SK-N-SH treated with all-trans-retinoic acid at 6 μM for 48 hours (cell line): ENCODE results near the gene SSNA1.

Experiments
- ATAC-seq: fragments of 200-7000 bp; cut with Tn5 transposase; 3 replicates; pipeline ENCODE4 v1.9.1; 2020; ENCODE audit warnings: mild to moderate bottlenecking, moderate library complexity
- ARNTL ChIP-seq: fragments of 450-650 bp; formaldehyde crosslinking; IDR thresholded peaks from 2 replicates; pipeline ENCODE4 v1.5.0; 2020; ENCODE audit warnings: low read depth, mild to moderate bottlenecking, moderate library complexity, borderline replicate concordance
- BACH2 ChIP-seq: fragments of 250-450 bp; sonication (Bioruptor Pico); IDR thresholded peaks from 2 replicates; pipeline ENCODE4 v1.9.0; 2021; ENCODE audit warnings: mild to moderate bottlenecking, borderline replicate concordance
- CREB5 ChIP-seq: fragments of 250-450 bp; sonication (Bioruptor Pico); IDR thresholded peaks from 2 replicates; pipeline ENCODE4 v1.5.1; 2020; ENCODE audit warnings: low read depth, mild to moderate bottlenecking, moderate library complexity
- CSDC2 ChIP-seq: fragments of 250-450 bp; sonication (Bioruptor Pico); IDR thresholded peaks from 2 replicates; pipeline ENCODE4 v1.5.0; 2020; ENCODE audit warnings: mild to moderate bottlenecking, moderate library complexity
- CSRNP3 ChIP-seq: fragments of 250-450 bp; sonication (Bioruptor Pico); IDR thresholded peaks from 2 replicates; pipeline ENCODE4 v1.5.1; 2021; ENCODE audit warnings: mild to moderate bottlenecking, moderate library complexity
- GLIS3 ChIP-seq: fragments of 250-450 bp; sonication (Bioruptor Pico); IDR thresholded peaks from 2 replicates; pipeline ENCODE4 v1.5.0; 2020; ENCODE audit warnings: mild to moderate bottlenecking, moderate library complexity
- ISL1 ChIP-seq: fragments of 250-450 bp; sonication (Bioruptor Pico); IDR thresholded peaks from 2 replicates; pipeline ENCODE4 v2.1.2; 2022; ENCODE audit warnings: mild to moderate bottlenecking, moderate library complexity
- OSR1 ChIP-seq: fragments of 250-450 bp; sonication (Bioruptor Pico); IDR thresholded peaks from 2 replicates; pipeline ENCODE4 v1.8.0; 2022; ENCODE audit warnings: moderate library complexity, mild to moderate bottlenecking, inconsistent platforms
- PATZ1 ChIP-seq: fragments of 250-450 bp; sonication (Bioruptor Pico); IDR thresholded peaks from 2 replicates; pipeline ENCODE4 v1.8.0; 2020; ENCODE audit warnings: mild to moderate bottlenecking, moderate library complexity, borderline replicate concordance
- POU6F1 ChIP-seq: fragments of 250-450 bp; sonication (Bioruptor Pico); IDR thresholded peaks from 2 replicates; pipeline ENCODE4 v1.8.0; 2021; ENCODE audit warnings: low read depth, mild to moderate bottlenecking, moderate library complexity, borderline replicate concordance
- PPARA ChIP-seq: fragments of 250-450 bp; sonication (Bioruptor Pico); IDR thresholded peaks from 2 replicates; pipeline ENCODE4 v1.5.0; 2020; ENCODE audit warnings: mild to moderate bottlenecking, borderline replicate concordance
- RARB ChIP-seq: fragments of 250-450 bp; sonication (Bioruptor Pico); IDR thresholded peaks from 2 replicates; pipeline ENCODE4 v1.8.0; 2021; ENCODE audit warnings: mild to moderate bottlenecking, moderate library complexity
- SNAI2 ChIP-seq: fragments of 250-450 bp; sonication (Bioruptor Pico); IDR thresholded peaks from 2 replicates; pipeline ENCODE4 v1.5.0; 2020; ENCODE audit warnings: mild to moderate bottlenecking, moderate library complexity
- TCF4 ChIP-seq: fragments of 250-450 bp; sonication (Bioruptor Pico); IDR thresholded peaks from 2 replicates; pipeline ENCODE4 v1.8.0; 2021; ENCODE audit warnings: mild to moderate bottlenecking, moderate library complexity, borderline replicate concordance
- TOX ChIP-seq: fragments of 250-450 bp; sonication (Bioruptor Pico); IDR thresholded peaks from 2 replicates; pipeline ENCODE4 v1.8.0; 2021; ENCODE audit warnings: mild to moderate bottlenecking, moderate library complexity, borderline replicate concordance
- TSHZ2 ChIP-seq: fragments of 250-450 bp; sonication (Bioruptor Pico); IDR thresholded peaks from 2 replicates; pipeline ENCODE4 v1.5.0; 2020; ENCODE audit warnings: mild to moderate bottlenecking, moderate library complexity
- ZFP3 ChIP-seq: fragments of 250-450 bp; sonication (Bioruptor Pico); IDR thresholded peaks from 2 replicates; pipeline ENCODE4 v1.5.0; 2020; ENCODE audit warnings: mild to moderate bottlenecking, moderate library complexity
- ZFP30 ChIP-seq: fragments of 450-650 bp; formaldehyde crosslinking; IDR thresholded peaks from 2 replicates; pipeline ENCODE4 v1.5.0; 2022; ENCODE audit warnings: mild to moderate bottlenecking, moderate library complexity
- ZNF565 ChIP-seq: fragments of 450-650 bp; formaldehyde crosslinking; conservative IDR thresholded peaks from 2 replicates; pipeline ENCODE4 v1.5.0; 2020; ENCODE audit warnings: low read depth, mild to moderate bottlenecking, moderate library complexity
- ZNF70 ChIP-seq: fragments of 450-650 bp; formaldehyde crosslinking; IDR thresholded peaks from 2 replicates; pipeline ENCODE4 v1.5.0; 2020; ENCODE audit warnings: mild to moderate bottlenecking, moderate library complexity
- ZNF8 ChIP-seq: fragments of 450-650 bp; formaldehyde crosslinking; IDR thresholded peaks from 2 replicates; pipeline ENCODE4 v1.5.0; 2020; ENCODE audit warnings: mild to moderate bottlenecking, moderate library complexity

The SSNA1 gene

GRCh38 chr9:137218212-137218753 is 29.8 kb downstream of the SSNA1 start:
- TF ChIP-seq ZNF565 (CRISPR knock-in tag), result no peak
- TF ChIP-seq TOX (CRISPR knock-in tag), result no peak
- TF ChIP-seq ZNF70 (CRISPR knock-in tag), result no peak
- TF ChIP-seq SNAI2 (CRISPR knock-in tag), result no peak
- TF ChIP-seq ZNF8, result no peak
- TF ChIP-seq POU6F1 (CRISPR knock-in tag), result no peak
- TF ChIP-seq ZFP3 (CRISPR knock-in tag), result no peak
- no peak for TF ChIP-seq TCF4
- TF ChIP-seq BACH2, result no peak
- ATAC-seq, result no peak

GRCh38 chr9:137218754-137219271 is 30.3 kb downstream of the SSNA1 start:
- TF ChIP-seq ZFP3 (CRISPR knock-in tag), result no peak
- ATAC-seq, result no peak

DNA sequence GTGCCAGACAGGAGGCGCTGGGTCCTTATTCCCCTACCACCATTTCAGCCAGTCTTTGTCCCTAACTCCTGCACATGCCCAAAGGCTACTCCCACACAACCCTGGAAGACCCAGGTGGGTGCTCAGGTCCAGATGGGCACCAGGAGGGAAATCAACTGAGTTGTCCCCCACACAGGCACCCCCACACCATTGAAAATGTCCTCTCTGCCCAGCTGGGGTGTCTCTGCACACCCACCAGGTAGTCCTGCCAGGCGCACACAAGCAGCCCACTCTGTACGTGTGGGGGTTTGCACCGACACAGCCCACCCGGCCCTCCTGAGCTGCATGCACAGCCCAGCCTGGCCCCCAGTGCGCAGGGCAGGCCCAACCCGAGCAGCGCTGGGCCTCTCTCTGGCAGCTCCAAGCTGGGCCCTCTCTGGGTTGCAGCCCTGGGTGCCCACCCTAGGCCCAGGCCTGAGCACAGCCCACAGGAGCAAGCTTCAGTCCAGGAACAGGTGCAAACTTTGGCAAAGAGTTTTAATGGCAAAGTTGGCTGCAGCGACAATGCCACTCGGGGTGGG is 31.4 kb downstream of the SSNA1 start:
- no peak for TF ChIP-seq SNAI2 (CRISPR knock-in tag)
- no peak for TF ChIP-seq TOX (CRISPR knock-in tag)
- TF ChIP-seq GLIS3 (CRISPR knock-in tag), result no peak
- TF ChIP-seq PPARA (CRISPR knock-in tag), result no peak
- TF ChIP-seq ARNTL (CRISPR knock-in tag), result no peak
- TF ChIP-seq CREB5 (CRISPR knock-in tag), result no peak
- TF ChIP-seq, all 23 proteins: peak for 0
- ATAC-seq, result no peak

DNA sequence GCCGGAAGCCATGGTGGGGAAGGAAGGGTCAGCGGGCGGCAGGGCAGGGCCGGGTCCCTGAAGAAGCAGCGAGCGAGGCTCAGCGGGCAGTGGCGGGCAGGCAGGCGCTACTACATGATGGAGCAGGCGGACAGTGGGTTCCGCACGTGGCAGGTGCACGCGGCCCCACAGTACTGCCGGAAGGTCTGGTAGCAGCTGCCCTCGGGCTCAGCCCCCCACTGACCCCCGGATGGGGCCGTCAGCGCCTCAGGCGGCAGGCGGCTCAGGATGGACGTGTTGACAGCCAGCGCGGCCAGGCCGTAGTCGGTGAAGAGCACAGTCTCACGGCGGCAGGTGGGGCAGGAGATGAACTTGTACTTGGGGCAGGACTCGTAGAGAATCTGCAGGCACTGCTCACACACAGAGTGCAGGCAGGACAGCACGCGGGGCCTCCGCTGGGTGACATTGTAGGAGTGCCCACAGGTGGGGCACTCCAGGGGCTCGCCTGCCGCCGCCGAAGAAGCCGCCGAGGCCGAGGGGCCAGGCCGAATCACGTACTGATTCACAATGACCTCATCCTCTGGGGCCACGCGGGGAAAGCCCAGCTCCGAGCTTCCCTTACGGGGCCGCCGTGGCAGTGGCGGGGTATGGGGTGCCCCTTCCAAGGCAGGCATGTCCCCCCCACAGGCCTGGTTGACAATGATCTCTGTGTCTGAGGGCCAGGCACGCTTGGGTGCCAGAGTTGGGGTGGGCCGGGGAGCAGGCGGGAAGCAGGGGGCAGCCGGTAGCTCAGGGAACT is 32.0 kb downstream of the SSNA1 start:
- no peak for ATAC-seq
- TF ChIP-seq PATZ1 (CRISPR knock-in tag), result no peak

DNA sequence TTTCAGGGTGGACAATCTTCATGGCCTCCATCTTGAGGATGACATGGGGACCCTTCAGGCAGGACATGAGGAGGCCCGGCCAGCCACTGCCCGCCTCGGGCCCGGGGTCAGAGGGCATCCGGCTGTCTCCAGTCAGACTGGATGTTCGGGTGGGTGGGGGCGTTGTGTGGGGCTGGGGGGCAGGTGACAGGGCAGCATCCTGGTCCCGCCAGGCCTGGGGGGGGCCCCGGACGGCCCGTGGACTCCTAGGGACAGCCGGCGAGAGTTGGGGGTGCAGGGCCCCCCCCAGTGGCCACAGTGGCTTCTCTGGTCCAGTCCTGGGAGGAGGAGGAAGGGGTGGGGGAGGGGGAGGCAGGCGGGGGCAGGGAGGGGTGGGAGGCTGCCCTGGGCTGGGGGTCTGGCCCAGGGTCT is 32.6 kb downstream of the SSNA1 start:
- no peak for TF ChIP-seq ISL1 (CRISPR knock-in tag)
- TF ChIP-seq RARB, result no peak
- ATAC-seq, result no peak

- TF ChIP-seq OSR1 (CRISPR knock-in tag) (no peak), ZNF8 (no peak), CSDC2 (no peak), ZNF565 (CRISPR knock-in tag) (no peak), CREB5 (CRISPR knock-in tag) (no peak), ZFP30 (CRISPR knock-in tag) (no peak), PPARA (CRISPR knock-in tag) (no peak), CSRNP3 (CRISPR knock-in tag) (no peak), TSHZ2 (CRISPR knock-in tag) (no peak)
- ATAC-seq, result no peak
Observed at GRCh38 chr9:137221506-137222111, 33.1 kb downstream of the SSNA1 start.
